Spleen (tissue), 7 donors: ENCODE measurements around the gene DISP2.

Experiments
- CTCF ChIP-seq, 11 experiments: fragments of 200-600 bp in 7 of 11; fragments of 450-650 bp in 4 of 11; sonication (generic) in 4 of 11; IDR thresholded peaks in 8 of 11; conservative IDR thresholded peaks in 3 of 11; 1 replicate in 7 of 11; 2 replicates in 4 of 11; pipeline versions ENCODE4 v1.4.0 to v1.8.0; 2016 to 2021; ENCODE audit warnings: antibody characterized with exemption in 11 of 11, inconsistent platforms in 4 of 11, mild to moderate bottlenecking in 1 of 11
- POLR2A ChIP-seq, 3 donors: fragments of 450-650 bp; IDR thresholded peaks; one replicate each; pipeline ENCODE4 v1.5.1; 2017; ENCODE audit warnings: antibody characterized with exemption in 3 of 3, mild to moderate bottlenecking in 1 of 3
- donor health status: DM: no; HTN: no; CAD: no; lungs with moderate emphysema.
- donor health status: DM: no; HTN: no; CAD: no.
- donor health status: DM: no; HTN: no; CAD: no.

- no peak for TF ChIP-seq CTCF (IDR thresholded peaks at IDR 0.05 in 8 of 11, conservative IDR thresholded peaks at IDR 0.05 in 3 of 11)
- TF ChIP-seq POLR2A (IDR thresholded peaks at IDR 0.05): no peak
Observed at GRCh38 chr15:40420071-40420713, 62.2 kb downstream of the DISP2 start.
